Fibroblast of mammary gland (primary cell): ENCODE results near the gene XRN2.
"Not testable (repeated sequence)": the region's sequence is repeated elsewhere in the genome, so short reads cannot be mapped to it uniquely, and the experiment has no call there.

Experiments
- DNase-seq: peaks from one replicate; pipeline ENCODE4 v3.0.0-alpha.2; 2010; ENCODE audit warnings: low read depth
- H3K4me3 ChIP-seq: 2 replicates; pipeline ENCODE4 v1.5.1; 2011; ENCODE audit warnings: low read depth, mild to moderate bottlenecking, low read length, moderate library complexity; ENCODE audit not compliant: control insufficient read depth
- TF ChIP-seq, protein P1 (sequence below): conservative IDR thresholded peaks from 2 replicates; pipeline ENCODE4 v1.5.1; 2011; ENCODE audit warnings: low read depth, low read length, inconsistent platforms; ENCODE audit not compliant: control insufficient read depth, insufficient read depth

XRN2 gene

DNA sequence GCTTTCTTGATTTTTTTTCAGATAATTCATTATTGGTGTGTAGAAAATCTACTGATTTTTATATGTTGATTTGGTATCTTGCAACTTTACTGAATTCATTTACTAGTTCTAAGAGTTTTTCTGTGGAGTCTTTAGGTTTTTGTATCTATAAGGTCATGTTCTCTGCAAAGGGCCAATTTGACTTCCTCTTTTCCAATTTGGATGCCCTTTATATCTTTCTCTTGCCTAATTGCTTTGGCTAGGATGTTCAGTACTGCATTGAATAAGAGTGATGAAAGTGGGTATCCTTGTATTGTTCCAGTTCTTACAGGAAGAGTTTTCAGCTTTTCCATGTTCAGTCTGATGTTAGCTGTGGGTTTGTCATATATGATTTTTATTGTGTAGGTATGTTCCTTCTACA is 108.6 kb downstream of the XRN2 start:
- H3K4me3 ChIP-seq, result no peak overlapping the region
- TF ChIP-seq, protein P1, sequence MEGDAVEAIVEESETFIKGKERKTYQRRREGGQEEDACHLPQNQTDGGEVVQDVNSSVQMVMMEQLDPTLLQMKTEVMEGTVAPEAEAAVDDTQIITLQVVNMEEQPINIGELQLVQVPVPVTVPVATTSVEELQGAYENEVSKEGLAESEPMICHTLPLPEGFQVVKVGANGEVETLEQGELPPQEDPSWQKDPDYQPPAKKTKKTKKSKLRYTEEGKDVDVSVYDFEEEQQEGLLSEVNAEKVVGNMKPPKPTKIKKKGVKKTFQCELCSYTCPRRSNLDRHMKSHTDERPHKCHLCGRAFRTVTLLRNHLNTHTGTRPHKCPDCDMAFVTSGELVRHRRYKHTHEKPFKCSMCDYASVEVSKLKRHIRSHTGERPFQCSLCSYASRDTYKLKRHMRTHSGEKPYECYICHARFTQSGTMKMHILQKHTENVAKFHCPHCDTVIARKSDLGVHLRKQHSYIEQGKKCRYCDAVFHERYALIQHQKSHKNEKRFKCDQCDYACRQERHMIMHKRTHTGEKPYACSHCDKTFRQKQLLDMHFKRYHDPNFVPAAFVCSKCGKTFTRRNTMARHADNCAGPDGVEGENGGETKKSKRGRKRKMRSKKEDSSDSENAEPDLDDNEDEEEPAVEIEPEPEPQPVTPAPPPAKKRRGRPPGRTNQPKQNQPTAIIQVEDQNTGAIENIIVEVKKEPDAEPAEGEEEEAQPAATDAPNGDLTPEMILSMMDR, result no peak
- DNase-seq, result no peak

DNA sequence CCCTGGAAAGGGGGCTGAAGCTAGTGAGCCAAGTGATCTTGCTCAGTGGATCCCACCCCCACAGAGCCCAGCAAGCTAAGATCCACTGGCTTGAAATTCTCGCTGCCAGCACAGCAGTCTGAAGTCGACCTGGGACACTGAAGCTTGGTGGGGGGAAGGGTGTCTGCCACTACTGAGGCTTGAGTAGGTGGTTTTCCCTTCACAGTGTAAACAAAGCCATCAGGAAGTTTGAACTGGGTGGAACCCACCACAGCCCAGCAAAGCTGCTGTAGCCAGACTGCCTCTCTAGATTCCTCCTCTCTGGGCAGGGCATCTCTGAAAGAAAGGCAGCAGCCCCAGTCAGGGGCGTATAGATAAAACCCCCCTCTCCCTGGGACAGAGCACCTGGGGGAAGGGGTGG is 110.9 kb downstream of the XRN2 start:
- H3K4me3 ChIP-seq, result not testable (repeated sequence)

DNA sequence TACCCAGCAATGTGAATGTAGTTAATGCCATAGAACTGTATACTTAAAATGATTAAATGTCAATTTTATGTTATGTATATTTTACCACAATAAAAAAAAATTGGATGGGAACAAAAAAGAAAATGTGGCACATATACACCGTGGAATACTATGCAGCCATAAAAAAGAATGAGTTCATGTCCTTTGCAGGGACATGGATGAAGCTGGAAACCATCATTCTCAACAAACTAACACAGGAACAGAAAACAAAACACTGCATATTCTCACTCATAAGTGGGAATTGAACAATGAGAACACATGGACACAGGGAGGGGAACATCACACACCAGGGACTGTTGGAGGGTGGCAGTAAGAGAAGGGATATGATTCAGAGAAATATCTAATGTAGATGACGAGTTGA is 116.0 kb downstream of the XRN2 start:
- not testable (repeated sequence) for H3K4me3 ChIP-seq, DNase-seq

More for the DNA sequence above, 110.9 kb downstream of the XRN2 start:
- not testable (repeated sequence) for DNase-seq

DNA sequence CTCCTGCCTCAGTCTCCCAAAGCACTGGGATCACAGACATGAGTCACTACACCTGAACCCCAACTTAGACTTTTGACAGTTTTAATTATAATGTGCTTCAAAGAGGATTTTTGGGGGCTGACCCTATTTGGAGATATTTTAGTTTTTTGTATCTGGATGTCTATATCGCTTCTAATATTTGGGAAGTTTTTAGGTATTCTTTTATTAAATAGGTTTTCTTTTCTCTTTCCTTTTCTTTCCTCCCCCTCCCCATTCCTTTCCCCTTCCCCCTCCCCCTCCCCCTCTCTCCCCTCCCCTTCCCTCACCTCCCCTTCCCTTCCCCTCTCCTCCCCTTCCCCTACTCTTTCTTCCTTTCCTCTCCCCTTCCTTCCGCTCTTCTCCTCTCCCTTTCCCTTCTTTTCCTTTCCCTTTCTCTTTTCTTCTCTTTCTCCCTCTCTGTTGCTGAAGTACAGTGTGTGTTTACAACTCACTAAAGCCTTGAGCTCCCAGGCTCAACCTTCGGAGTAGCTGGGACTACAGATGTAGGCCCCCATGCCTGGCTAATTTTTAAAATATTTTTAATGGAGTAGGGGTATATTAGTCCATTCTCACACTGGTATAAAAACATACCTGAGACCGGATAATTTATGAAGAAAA is 118.6 kb downstream of the XRN2 start:
- no peak for DNase-seq
- TF ChIP-seq, protein P1, result no peak
- H3K4me3 ChIP-seq, result no peak overlapping the region

DNA sequence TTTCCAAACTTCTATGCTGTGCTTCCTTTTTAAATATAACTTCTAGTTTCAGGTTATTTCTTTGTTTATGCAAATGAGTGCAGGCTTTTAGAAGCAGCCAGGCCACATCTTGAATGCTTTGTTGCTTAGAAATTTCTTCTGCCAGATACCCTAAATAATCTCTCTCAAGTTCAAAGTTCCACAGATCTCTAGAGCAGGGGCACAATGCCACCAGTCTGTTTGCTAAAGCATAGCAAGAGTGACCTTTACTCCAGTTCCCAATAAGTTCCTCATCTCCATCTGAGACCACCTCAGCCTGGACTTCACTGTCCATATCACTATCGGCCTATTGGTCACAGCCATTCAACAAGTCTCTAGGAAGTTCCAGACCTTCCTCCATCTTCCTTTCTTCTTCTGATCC is 120.6 kb downstream of the XRN2 start:
- not testable (repeated sequence) for DNase-seq, H3K4me3 ChIP-seq

DNA sequence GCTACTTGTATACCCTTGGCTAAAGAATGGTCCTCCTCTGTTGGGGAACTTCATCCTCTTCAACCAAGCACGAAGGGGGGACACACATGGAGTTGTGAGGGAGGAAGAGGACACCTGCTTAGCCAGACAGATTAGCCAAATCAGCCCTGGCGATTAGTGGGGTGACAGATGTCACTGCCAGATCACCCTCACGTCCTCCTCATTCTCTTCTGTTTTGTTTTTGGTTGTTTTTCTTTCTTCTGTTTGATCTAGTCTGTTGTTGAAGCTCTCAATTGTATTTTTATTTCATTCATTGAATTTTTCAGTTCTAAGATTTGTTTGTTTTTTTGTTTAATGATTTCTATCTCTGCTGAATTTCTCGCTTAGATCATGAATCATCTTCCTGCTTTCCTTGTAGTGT is 121.7 kb downstream of the XRN2 start:
- H3K4me3 ChIP-seq, result no peak overlapping the region
- DNase-seq, result no peak
- TF ChIP-seq, protein P1, result no peak

GRCh38 chr20:21430020-21430419 is 126.9 kb downstream of the XRN2 start:
- no peak overlapping the region for H3K4me3 ChIP-seq
- DNase-seq, result no peak
- TF ChIP-seq, protein P1, result no peak

- H3K4me3 ChIP-seq, result no peak overlapping the region
- DNase-seq, result no peak
- TF ChIP-seq, protein P1, result no peak
These were observed 129.8 kb downstream of the XRN2 start for GRCh38 chr20:21432911-21433310.
